Measurements from ENCODE around the gene ARL16.

ARL16 gene

GRCh38 chr17:81659038-81659437, 24.6 kb downstream of the ARL16 start:
- H4K20me1 ChIP-seq (ENCODE audit: insufficient read depth, low read length) = no peaks in the 10 kb centered on the region
- no peaks in the 10 kb centered on the region for H3K9me3 ChIP-seq (replicated peaks; ENCODE audit: insufficient read depth, low read length)
- H2AFZ ChIP-seq (ENCODE audit: low read length) = no peak overlapping the region
- H3K9me2 ChIP-seq (replicated peaks; ENCODE audit: insufficient read depth, low read length) = no peaks in the 10 kb centered on the region
- H3K79me2 ChIP-seq (ENCODE audit: low read length) = no peaks in the 10 kb centered on the region
- no peak for DNase-seq
- H3K27ac ChIP-seq (ENCODE audit: low read length) = no peak overlapping the region
- H3K36me3 ChIP-seq (replicated peaks; ENCODE audit: insufficient read depth, low read length) = no peaks in the 10 kb centered on the region
- H3K4me3 ChIP-seq (ENCODE audit: low read length) = no peak overlapping the region
- H3K27me3 ChIP-seq (replicated peaks; ENCODE audit: insufficient read depth, low read length) = no peaks in the 10 kb centered on the region
- no peak for TF ChIP-seq EZH2phosphoT487 (IDR thresholded peaks at IDR 0.05; ENCODE audit: low read length)
- no peaks in the 10 kb centered on the region for H3F3A ChIP-seq (ENCODE audit: insufficient read depth, low read length)
- no peak overlapping the region for H3K4me2 ChIP-seq (ENCODE audit: low read depth, low read length)
- H3K9ac ChIP-seq (ENCODE audit: low read length) = no peak overlapping the region
- 0 out of 2 replicates have a peak, but pooled peaks cover 6% of the 10 kb centered on the region for H3K4me1 ChIP-seq (ENCODE audit: low read length)

- no peaks in the 10 kb centered on the region for H3K27me3 ChIP-seq (replicated peaks; ENCODE audit: insufficient read depth, low read length)
- no peak for TF ChIP-seq EZH2phosphoT487 (IDR thresholded peaks at IDR 0.05; ENCODE audit: low read length)
- no peak for TF ChIP-seq EZH2 (optimal IDR thresholded peaks at IDR 0.05; ENCODE audit: low read depth, low read length)
- TF ChIP-seq CTCF (IDR thresholded peaks at IDR 0.05; ENCODE audit: low read length) = no peak
- no peak overlapping the region for H3K4me2 ChIP-seq (ENCODE audit: low read depth, low read length)
- no peaks in the 10 kb centered on the region for H4K20me1 ChIP-seq (ENCODE audit: insufficient read depth, low read length)
- H3K9ac ChIP-seq (ENCODE audit: low read length) = no peak overlapping the region
- no peaks in the 10 kb centered on the region for H3K9me2 ChIP-seq (replicated peaks; ENCODE audit: insufficient read depth, low read length)
- H3K27ac ChIP-seq (ENCODE audit: low read length) = no peak overlapping the region
- no peak overlapping the region for H3K4me3 ChIP-seq (ENCODE audit: low read length)
- 0 out of 2 replicates have a peak overlapping the region, but pooled peaks have one; percentile 15 for H2AFZ ChIP-seq (ENCODE audit: low read length)
- DNase-seq = peak; percentile 17
- H3K36me3 ChIP-seq (replicated peaks; ENCODE audit: insufficient read depth, low read length) = no peaks in the 10 kb centered on the region
- H3F3A ChIP-seq (ENCODE audit: insufficient read depth, low read length) = no peaks in the 10 kb centered on the region
- 0 out of 2 replicates have a peak, but pooled peaks cover 6% of the 10 kb centered on the region for H3K4me1 ChIP-seq (ENCODE audit: low read length)
- no peaks in the 10 kb centered on the region for H3K79me2 ChIP-seq (ENCODE audit: low read length)
- H3K9me3 ChIP-seq (replicated peaks; ENCODE audit: insufficient read depth, low read length) = no peaks in the 10 kb centered on the region
These were observed 26.8 kb downstream of the ARL16 start for GRCh38 chr17:81656835-81657234.

- 0 out of 2 replicates have a peak within 1 kb of the TSS, but pooled peaks have one; percentile 15 for H2AFZ ChIP-seq (ENCODE audit: low read length)
- no peaks in the 10 kb centered on the region for H3K9me3 ChIP-seq (replicated peaks; ENCODE audit: insufficient read depth, low read length)
- H3K4me1 ChIP-seq (ENCODE audit: low read length) = 0 out of 2 replicates have a peak, but pooled peaks cover 6% of the 10 kb centered on the region
- no peak for TF ChIP-seq CTCF (IDR thresholded peaks at IDR 0.05; ENCODE audit: low read length)
- no peak for TF ChIP-seq EZH2phosphoT487 (IDR thresholded peaks at IDR 0.05; ENCODE audit: low read length)
- TF ChIP-seq EZH2 (optimal IDR thresholded peaks at IDR 0.05; ENCODE audit: low read depth, low read length) = no peak
- no peaks in the 10 kb centered on the region for H3K9me2 ChIP-seq (replicated peaks; ENCODE audit: insufficient read depth, low read length)
- no peaks in the 10 kb centered on the region for H3K27me3 ChIP-seq (replicated peaks; ENCODE audit: insufficient read depth, low read length)
- no peak within 1 kb of the TSS for H3K27ac ChIP-seq (ENCODE audit: low read length)
- no peaks in the 10 kb centered on the region for H3F3A ChIP-seq (ENCODE audit: insufficient read depth, low read length)
- H3K9ac ChIP-seq (ENCODE audit: low read length) = no peak within 1 kb of the TSS
- H3K36me3 ChIP-seq (replicated peaks; ENCODE audit: insufficient read depth, low read length) = no peaks in the 10 kb centered on the region
- DNase-seq = no peak
- H3K79me2 ChIP-seq (ENCODE audit: low read length) = no peaks in the 10 kb centered on the region
- no peak within 1 kb of the TSS for H3K4me3 ChIP-seq (ENCODE audit: low read length)
- H4K20me1 ChIP-seq (ENCODE audit: insufficient read depth, low read length) = no peaks in the 10 kb centered on the region
- H3K4me2 ChIP-seq (ENCODE audit: low read depth, low read length) = no peak within 1 kb of the TSS
These were observed 27.4 kb downstream of the ARL16 start, which contains the start of gene PDE6G for GRCh38 chr17:81656118-81656743. TSS of gene PDE6G (minus strand) at chr17:81656542. CDS start at chr17:81653305, 3,237 bp downstream.
